HepG2 (cell line): ENCODE results near the gene LAPTM4A. TPM values are rescaled to one million over a fixed set of nuclear protein-coding genes. Genes with fewer than 3 reads are reported as not detected.

Experiments
- AHR ChIP-seq: IDR thresholded peaks from 2 replicates; pipeline ENCODE4 v1.6.1; 2018; ENCODE audit warnings: missing genetic modification reagents, missing compliant biosample characterization
- FUBP1 ChIP-seq: sonication (generic); formaldehyde crosslinking; IDR thresholded peaks from 2 replicates; pipeline ENCODE4 v1.5.1; 2020; ENCODE audit warnings: missing genetic modification reagents, mild to moderate bottlenecking, borderline replicate concordance
- KMT2A ChIP-seq: sonication (generic); formaldehyde crosslinking; IDR thresholded peaks from 2 replicates; pipeline ENCODE4 v1.4.0; 2020; ENCODE audit warnings: missing genetic modification reagents
- MAFG ChIP-seq: sonication (generic); formaldehyde crosslinking; IDR thresholded peaks from 2 replicates; pipeline ENCODE4 v1.5.1; 2020; ENCODE audit warnings: mild to moderate bottlenecking, missing genetic modification reagents
- MATR3 ChIP-seq: sonication (generic); formaldehyde crosslinking; IDR thresholded peaks from 2 replicates; pipeline ENCODE4 v1.4.0; 2020; ENCODE audit warnings: missing genetic modification reagents
- MEIS1 ChIP-seq: sonication (generic); formaldehyde crosslinking; IDR thresholded peaks from 2 replicates; pipeline ENCODE4 v1.9.0; 2021; ENCODE audit warnings: mild to moderate bottlenecking, missing genetic modification reagents, moderate library complexity, borderline replicate concordance
- NCOR1 ChIP-seq: fragments of 200-600 bp; sonication (generic); IDR thresholded peaks from 2 replicates; pipeline ENCODE4 v1.7.0; 2017; ENCODE audit warnings: antibody characterized with exemption, low read length, borderline replicate concordance
- NFAT5 ChIP-seq: sonication (generic); formaldehyde crosslinking; IDR thresholded peaks from 2 replicates; pipeline ENCODE4 v1.4.0; 2020; ENCODE audit warnings: missing genetic modification reagents
- RFX5 ChIP-seq: IDR thresholded peaks from 2 replicates; pipeline ENCODE4 v1.6.1; 2011; ENCODE audit warnings: low read depth, low read length, improper control_type of control experiment
- SOX13 ChIP-seq, 3 experiments: fragments of 450-650 bp in 1 of 3; sonication (generic) in 1 of 3; formaldehyde crosslinking in 1 of 3; IDR thresholded peaks in 2 of 3; conservative IDR thresholded peaks in 1 of 3; 2 replicates each; pipeline versions ENCODE4 v1.5.0 to v1.6.1; 2016 to 2020; ENCODE audit warnings: antibody characterized with exemption in 1 of 3, mild to moderate bottlenecking in 1 of 3, missing compliant biosample characterization in 1 of 3, missing genetic modification reagents in 1 of 3, moderate library complexity in 1 of 3
- TAF15 ChIP-seq: fragments of 200-400 bp; formaldehyde crosslinking; IDR thresholded peaks from one replicate; pipeline ENCODE4 v1.6.1; 2018; ENCODE audit warnings: mild to moderate bottlenecking, low read depth, low read length; ENCODE audit not compliant: poor library complexity, severe bottlenecking
- TBX2 ChIP-seq: sonication (generic); formaldehyde crosslinking; IDR thresholded peaks from 2 replicates; pipeline ENCODE4 v1.5.0; 2020; ENCODE audit warnings: missing genetic modification reagents, mild to moderate bottlenecking, borderline replicate concordance
- ZC3H4 ChIP-seq: sonication (generic); formaldehyde crosslinking; IDR thresholded peaks from 2 replicates; pipeline ENCODE4 v1.4.0; 2020; ENCODE audit warnings: missing genetic modification reagents, borderline replicate concordance
- ZNF264 ChIP-seq: sonication (generic); formaldehyde crosslinking; IDR thresholded peaks from 2 replicates; pipeline ENCODE4 v1.4.0; 2020; ENCODE audit warnings: missing genetic modification reagents
- ZNF296 ChIP-seq: sonication (generic); formaldehyde crosslinking; conservative IDR thresholded peaks from 2 replicates; pipeline ENCODE4 v1.5.0; 2020; ENCODE audit warnings: mild to moderate bottlenecking, missing genetic modification reagents
- ZNF564 ChIP-seq: sonication (generic); formaldehyde crosslinking; IDR thresholded peaks from 2 replicates; pipeline ENCODE4 v1.8.1; 2023; ENCODE audit warnings: mild to moderate bottlenecking, missing genetic modification reagents
- ZNF644 ChIP-seq: IDR thresholded peaks from 2 replicates; pipeline ENCODE4 v1.6.1; 2016; ENCODE audit warnings: low read depth
- ZNF713 ChIP-seq: sonication (generic); formaldehyde crosslinking; IDR thresholded peaks from 2 replicates; pipeline ENCODE4 v1.4.0; 2020; ENCODE audit warnings: mild to moderate bottlenecking, missing genetic modification reagents
- ZNF781 ChIP-seq: sonication (generic); formaldehyde crosslinking; IDR thresholded peaks from 2 replicates; pipeline ENCODE4 v1.5.1; 2020; ENCODE audit warnings: borderline replicate concordance, mild to moderate bottlenecking, missing genetic modification reagents; ENCODE audit errors: not compliant biosample characterization
- ZNF878 ChIP-seq: sonication (generic); formaldehyde crosslinking; IDR thresholded peaks from 2 replicates; pipeline ENCODE4 v1.8.1; 2023; ENCODE audit warnings: mild to moderate bottlenecking, missing genetic modification reagents, moderate library complexity
- polyA plus RNA-seq, 8 experiments: library from polyadenylated mRNA; depleted of rRNA in 3 of 8; stranded (reverse) in 7 of 8; unstranded in 1 of 8; fragments of >200 nt; fragmentation: Illumina TruSeq in 4 of 8; extraction: Trizol in 4 of 8; gene quantifications; 2 replicates each; pipeline versions ENCODE4 v1.2.1 to v1.2.3, GENCODE V29; 2011 to 2016; ENCODE audit warnings: low read depth in 4 of 8, missing spikeins in 1 of 8, mixed read lengths in 1 of 8; ENCODE audit not compliant: insufficient read depth in 1 of 8
- total RNA-seq, 5 experiments: library from RNA; depleted of rRNA; stranded (reverse); fragments of >200 nt; fragmentation: Illumina TruSeq; extraction: Trizol; gene quantifications; 2 replicates each; pipeline ENCODE4 v1.2.3, GENCODE V29; 2016; ENCODE audit warnings: low read depth in 1 of 5
- TF ChIP-seq, protein P1 (sequence below): sonication (generic); formaldehyde crosslinking; IDR thresholded peaks from 2 replicates; pipeline ENCODE4 v1.5.0; 2020; ENCODE audit warnings: missing genetic modification reagents

LAPTM4A gene
- total and polyA plus RNA-seq, 2 of the 13 experiments (the other 11 are each of a cell fraction or from before 2014, with no cell fraction given): 116 to 558 TPM

GRCh38 chr2:20051532-20052228 lies at the start of gene LAPTM4A (continued):
- TF ChIP-seq NFAT5 (CRISPR knock-in tag) (no peak; the same call in 1 of the 2 replicates), TAF15 (peak; percentile 80), ZNF296 (CRISPR knock-in tag) (no peak), ZC3H4 (CRISPR knock-in tag) (peak; percentile 68; the same call in 1 of the 2 replicates), ZNF781 (CRISPR knock-in tag) (peak; percentile 96), AHR (CRISPR knock-in tag) (peak; percentile 33; the same call in 1 of the 2 replicates), MATR3 (CRISPR knock-in tag) (no peak), SOX13 (IDR thresholded peaks at IDR 0.05) (peak; percentile 50; the same call in 1 of the 2 replicates), SOX13 (CRISPR knock-in tag; conservative IDR thresholded peaks at IDR 0.05 in 1 of 2, IDR thresholded peaks at IDR 0.05 in 1 of 2) (peak in 1 of 2 experiments; percentile 62; a peak in 2 of 4 replicates), TBX2 (CRISPR knock-in tag) (peak; percentile 93), ZNF878 (no peak; the same call in 1 of the 2 replicates), ZNF713 (CRISPR knock-in tag) (no peak), RFX5 (0 out of 2 replicates have a peak, but pooled peaks have one; percentile 9), ZNF564 (CRISPR knock-in tag) (no peak; the same call in none of the 2 replicates), FUBP1 (CRISPR knock-in tag) (no peak), ZNF264 (CRISPR knock-in tag) (0 out of 2 replicates have a peak, but pooled peaks have one; percentile 33), ZNF644 (CRISPR knock-in tag) (0 out of 2 replicates have a peak, but pooled peaks have one; percentile 15), KMT2A (CRISPR knock-in tag) (peak; percentile 67; the same call in 1 of the 2 replicates), NCOR1 (peak; percentile 99), MEIS1 (CRISPR knock-in tag) (peak; percentile 80), MAFG (CRISPR knock-in tag) (no peak)
- TF ChIP-seq, protein P1, sequence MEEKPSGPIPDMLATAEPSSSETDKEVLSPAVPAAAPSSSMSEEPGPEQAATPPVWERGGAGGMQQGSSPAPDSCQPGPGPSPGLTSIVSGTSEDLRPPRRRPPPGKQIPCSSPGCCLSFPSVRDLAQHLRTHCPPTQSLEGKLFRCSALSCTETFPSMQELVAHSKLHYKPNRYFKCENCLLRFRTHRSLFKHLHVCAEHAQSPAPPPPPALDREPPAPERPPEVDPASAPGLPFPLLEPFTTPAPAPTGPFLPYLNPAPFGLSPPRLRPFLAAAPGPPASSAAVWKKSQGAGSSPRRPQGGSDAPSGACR (CRISPR knock-in tag): peak; percentile 97; the same call in 1 of the 2 replicates
